DND-41 (cell line): ENCODE data around the gene RNF217.

Source experiments
- ATAC-seq: fragments of 200-7000 bp; cut with Tn5 transposase; 3 replicates; pipeline ENCODE4 v1.9.1; 2021; ENCODE audit warnings: low read depth; ENCODE audit not compliant: insufficient read depth
- DNase-seq: peaks from one replicate; pipeline ENCODE4 v3.0.0-alpha.2; 2020
- H2AFZ ChIP-seq: 2 replicates; pipeline ENCODE4 v1.6.0; 2012; ENCODE audit warnings: low read depth, low read length
- H3K27ac ChIP-seq: 2 replicates; pipeline ENCODE4 v1.5.1; 2012; ENCODE audit warnings: low read length, inconsistent platforms
- H3K27me3 ChIP-seq: fragments of 200-600 bp; sonication (generic); 2 replicates; pipeline ENCODE4 v1.6.0; 2012; ENCODE audit warnings: low read length, mild to moderate bottlenecking, inconsistent platforms; ENCODE audit not compliant: insufficient read depth, poor library complexity
- H3K36me3 ChIP-seq: 2 replicates; pipeline ENCODE4 v1.5.1; 2012; ENCODE audit warnings: low read length, inconsistent platforms; ENCODE audit not compliant: insufficient read depth
- H3K4me1 ChIP-seq: 2 replicates; pipeline ENCODE4 v1.5.1; 2012; ENCODE audit warnings: mild to moderate bottlenecking, low read length; ENCODE audit not compliant: insufficient read depth
- H3K4me2 ChIP-seq: 2 replicates; pipeline ENCODE4 v1.6.0; 2012; ENCODE audit warnings: mild to moderate bottlenecking, moderate library complexity, low read length, inconsistent platforms; ENCODE audit not compliant: insufficient read depth
- H3K4me3 ChIP-seq, 2 experiments: fragments of 200-600 bp in 1 of 2; shearing (Covaris generic) in 1 of 2; 2 replicates each; pipeline ENCODE4 v1.5.1; 2012 to 2016; ENCODE audit warnings: inconsistent platforms in 2 of 2, low read length in 2 of 2, mild to moderate bottlenecking in 2 of 2, low read depth in 1 of 2, moderate library complexity in 1 of 2
- H3K79me2 ChIP-seq: 2 replicates; pipeline ENCODE4 v1.6.0; 2012; ENCODE audit warnings: low read length, inconsistent platforms; ENCODE audit not compliant: insufficient read depth
- H3K9ac ChIP-seq: 2 replicates; pipeline ENCODE4 v1.6.0; 2012; ENCODE audit warnings: low read depth, mild to moderate bottlenecking, inconsistent platforms, low read length, moderate library complexity
- H3K9me3 ChIP-seq: 2 replicates; pipeline ENCODE4 v1.5.1; 2012; ENCODE audit warnings: low read length, moderate library complexity, mild to moderate bottlenecking, inconsistent platforms; ENCODE audit not compliant: insufficient read depth, severe bottlenecking
- H4K20me1 ChIP-seq: 2 replicates; pipeline ENCODE4 v1.6.0; 2012; ENCODE audit warnings: low read length; ENCODE audit not compliant: insufficient read depth
- CTCF ChIP-seq: IDR thresholded peaks from 2 replicates; pipeline ENCODE4 v1.5.1; 2012; ENCODE audit warnings: borderline replicate concordance, low read length, moderate library complexity, mild to moderate bottlenecking; ENCODE audit not compliant: poor library complexity, severe bottlenecking; ENCODE audit errors: extremely low read depth
- EZH2 ChIP-seq: IDR thresholded peaks from 3 replicates; pipeline ENCODE4 v1.6.1; 2012; ENCODE audit warnings: borderline replicate concordance, low read depth, mild to moderate bottlenecking, moderate library complexity, low read length, inconsistent platforms; ENCODE audit not compliant: severe bottlenecking

RNF217 gene

GRCh38 chr6:124997196-124997875 lies 35.1 kb downstream of the RNF217 start:
- H3K79me2 ChIP-seq, result no peaks in the 10 kb centered on the region
- TF ChIP-seq CTCF, result no peak
- no peak for TF ChIP-seq EZH2
- no peak overlapping the region for H3K9ac ChIP-seq
- H3K4me2 ChIP-seq, result no peak overlapping the region
- no peak for ATAC-seq
- H2AFZ ChIP-seq, result no peak overlapping the region
- H3K4me1 ChIP-seq, result no peaks in the 10 kb centered on the region
- no peaks in the 10 kb centered on the region for H3K9me3 ChIP-seq
- no peaks in the 10 kb centered on the region for H3K27me3 ChIP-seq
- no peaks in the 10 kb centered on the region for H4K20me1 ChIP-seq
- DNase-seq, result no peak
- H3K36me3 ChIP-seq, result no peaks in the 10 kb centered on the region
- no peak overlapping the region for H3K27ac ChIP-seq
- no peak overlapping the region for H3K4me3 ChIP-seq

- Histone ChIP-seq H3K4me1 (no peaks in the 10 kb centered on the region), H3K9me3 (no peaks in the 10 kb centered on the region), H3K79me2 (no peaks in the 10 kb centered on the region), H3K4me3 (no peak overlapping the region), H4K20me1 (no peaks in the 10 kb centered on the region), H2AFZ (no peak overlapping the region), H3K27me3 (no peaks in the 10 kb centered on the region), H3K27ac (no peak overlapping the region), H3K36me3 (no peaks in the 10 kb centered on the region), H3K9ac (no peak overlapping the region), H3K4me2 (no peak overlapping the region)
- TF ChIP-seq CTCF (no peak), EZH2 (no peak)
- DNase-seq (no peak), ATAC-seq (no peak)
These were observed 37.0 kb downstream of the RNF217 start for GRCh38 chr6:124999105-124999764.

- H3K27me3 ChIP-seq, result no peaks in the 10 kb centered on the region
- H3K9ac ChIP-seq, result no peak overlapping the region
- no peaks in the 10 kb centered on the region for H4K20me1 ChIP-seq
- no peaks in the 10 kb centered on the region for H3K36me3 ChIP-seq
- H3K4me1 ChIP-seq, result no peaks in the 10 kb centered on the region
- H3K79me2 ChIP-seq, result no peaks in the 10 kb centered on the region
- no peaks in the 10 kb centered on the region for H3K9me3 ChIP-seq
- TF ChIP-seq CTCF (no peak), EZH2 (no peak)
- no peak overlapping the region for H3K4me3 ChIP-seq
- ATAC-seq (no peak), DNase-seq (no peak)
- H3K4me2 ChIP-seq, result no peak overlapping the region
- no peak overlapping the region for H2AFZ ChIP-seq
- H3K27ac ChIP-seq, result no peak overlapping the region
These were observed 39.6 kb downstream of the RNF217 start for GRCh38 chr6:125001684-125002405.
